Activated naive CD4-positive, alpha-beta T cell treated with anti-CD3 and anti-CD28 coated beads for 36 hours (primary cell): ENCODE data around the gene LAMTOR2. TPM values are rescaled to one million over a fixed set of nuclear protein-coding genes. Genes with fewer than 3 reads are reported as not detected.
"Not testable (repeated sequence)": the region's sequence is repeated elsewhere in the genome, so short reads cannot be mapped to it uniquely, and the experiment has no call there.

ENCODE experiments used
- CTCF ChIA-PET: fragments of 350-600 bp; sonication (Branson Sonifier 250); formaldehyde crosslinking; loops from one replicate; lab custom pipeline; 2021; ENCODE audit warnings: antibody characterized with exemption; lab: Charles Lee
- DNase-seq: peaks from one replicate; pipeline ENCODE4 v3.0.0-alpha.2; 2020
- H3K27ac Mint-ChIP-seq: one replicate; pipeline ENCODE4 v1.8.0; 2021; ENCODE audit warnings: mild to moderate bottlenecking, mixed read lengths
- H3K27me3 Mint-ChIP-seq: one replicate; pipeline ENCODE4 v1.8.0; 2021; ENCODE audit warnings: low read depth, mixed read lengths
- H3K36me3 Mint-ChIP-seq: one replicate; pipeline ENCODE4 v1.8.0; 2021; ENCODE audit warnings: low read depth, mixed read lengths
- H3K4me1 Mint-ChIP-seq: one replicate; pipeline ENCODE4 v1.8.0; 2021; ENCODE audit warnings: low read depth, mixed read lengths
- H3K4me3 Mint-ChIP-seq: one replicate; pipeline ENCODE4 v1.8.0; 2021; ENCODE audit warnings: mild to moderate bottlenecking, moderate library complexity, mixed read lengths
- H3K9me3 Mint-ChIP-seq: one replicate; pipeline ENCODE4 v1.8.0; 2021; ENCODE audit warnings: mixed read lengths
- intact Hi-C: fragments of 100-400 bp; cut with micrococcal nuclease; formaldehyde crosslinking; loops from one replicate; pipeline ENCODE4 v1.15.1; 2023
- total RNA-seq, 2 experiments: library from RNA; stranded (reverse); gene quantifications; one replicate each; pipeline ENCODE4 v1.2.3, GENCODE V29; 2021

The LAMTOR2 gene
- total RNA-seq, 2 experiments from 2014 or later, result 54.9 to 55.9 TPM

- no peak for DNase-seq
- Mint-ChIP-seq H3K27ac (no peak overlapping the region), H3K9me3 (no peaks in the 10 kb centered on the region), H3K4me3 (no peak overlapping the region), H3K4me1 (peaks cover 15% of the 10 kb centered on the region), H3K36me3 (peaks cover 6% of the 10 kb centered on the region), H3K27me3 (no peaks in the 10 kb centered on the region)
- CTCF ChIA-PET, result interaction anchor here (2.5 kb wide), 1 partner anchor 41 kb away, joined by 13 read pairs; no protein-coding TSS in a partner anchor
- intact Hi-C loops, result loop anchor here (5.0 kb wide), 1 partner anchor 312 kb away; the partner anchor contains the start of genes CCT3 and TSACC
Observed at GRCh38 chr1:156024801-156025200, 29.8 kb upstream of the LAMTOR2 start.

- Mint-ChIP-seq H3K27ac (no peak overlapping the region), H3K36me3 (no peaks in the 10 kb centered on the region), H3K4me3 (no peak overlapping the region), H3K4me1 (peaks cover 7% of the 10 kb centered on the region), H3K27me3 (no peaks in the 10 kb centered on the region), H3K9me3 (no peaks in the 10 kb centered on the region)
- DNase-seq, result peak; percentile 59
- intact Hi-C loops, result loop anchor here (1.0 kb wide), 1 partner anchor 40 kb away; no protein-coding TSS in a partner anchor
- CTCF ChIA-PET, result interaction anchor here (0.6 to 2.5 kb wide), 4 partner anchors 10 to 255 kb away, joined by 3 to 13 read pairs (median 4); no protein-coding TSS in a partner anchor
Observed at GRCh38 chr1:156025876-156026275, 28.7 kb upstream of the LAMTOR2 start.

- CTCF ChIA-PET, result interaction anchor here (1.2 to 2.5 kb wide), 2 partner anchors 33 to 39 kb away, joined by 4 to 13 read pairs; no protein-coding TSS in a partner anchor
- intact Hi-C loops, result loop anchor here (1.0 kb wide), 1 partner anchor 40 kb away; no protein-coding TSS in a partner anchor
- no peaks in the 10 kb centered on the region for H3K36me3 Mint-ChIP-seq
- no peaks in the 10 kb centered on the region for H3K9me3 Mint-ChIP-seq
- no peak for DNase-seq
- no peak overlapping the region for H3K4me3 Mint-ChIP-seq
- H3K27ac Mint-ChIP-seq, result no peak overlapping the region
- H3K27me3 Mint-ChIP-seq, result no peaks in the 10 kb centered on the region
- peaks cover 4% of the 10 kb centered on the region for H3K4me1 Mint-ChIP-seq
Observed at GRCh38 chr1:156026588-156026987, 28.0 kb upstream of the LAMTOR2 start.

- Mint-ChIP-seq H3K9me3 (no peaks in the 10 kb centered on the region), H3K4me3 (no peak overlapping the region), H3K4me1 (no peaks in the 10 kb centered on the region), H3K27me3 (no peaks in the 10 kb centered on the region), H3K27ac (no peak overlapping the region), H3K36me3 (peaks cover under 1% of the 10 kb centered on the region)
- CTCF ChIA-PET, result interaction anchor here (0.8 kb wide), 1 partner anchor 99 kb away, joined by 4 read pairs; no protein-coding TSS in a partner anchor
- DNase-seq, result no peak
- intact Hi-C loops, result no loop called here
Observed at GRCh38 chr1:156033011-156033410, 21.6 kb upstream of the LAMTOR2 start.

- H3K4me1 Mint-ChIP-seq, intact Hi-C loops, H3K27ac Mint-ChIP-seq, CTCF ChIA-PET, H3K27me3 Mint-ChIP-seq, H3K4me3 Mint-ChIP-seq, H3K36me3 Mint-ChIP-seq, DNase-seq, H3K9me3 Mint-ChIP-seq: not testable (repeated sequence)
Observed at GRCh38 chr1:156034991-156035390, 19.6 kb upstream of the LAMTOR2 start.

- no peaks in the 10 kb centered on the region for H3K9me3 Mint-ChIP-seq
- no peak overlapping the region for H3K4me3 Mint-ChIP-seq
- CTCF ChIA-PET, result no interaction called here
- no peak for DNase-seq
- intact Hi-C loops, result no loop called here
- H3K4me1 Mint-ChIP-seq, result no peaks in the 10 kb centered on the region
- no peak overlapping the region for H3K27ac Mint-ChIP-seq
- no peaks in the 10 kb centered on the region for H3K27me3 Mint-ChIP-seq
- H3K36me3 Mint-ChIP-seq, result peaks cover 21% of the 10 kb centered on the region
Observed at GRCh38 chr1:156042828-156043227, 11.8 kb upstream of the LAMTOR2 start.

- no peak for DNase-seq
- no peaks in the 10 kb centered on the region for H3K27me3 Mint-ChIP-seq
- intact Hi-C loops, result no loop called here
Observed at GRCh38 chr1:156045076-156045475, 9.5 kb upstream of the LAMTOR2 start.

GRCh38 chr1:156048663-156049258 lies 5.8 kb upstream of the LAMTOR2 start:
- Mint-ChIP-seq H3K4me1 (peaks cover 12% of the 10 kb centered on the region), H3K27me3 (no peaks in the 10 kb centered on the region), H3K4me3 (no peak overlapping the region), H3K36me3 (peaks cover 13% of the 10 kb centered on the region), H3K27ac (no peak overlapping the region), H3K9me3 (no peaks in the 10 kb centered on the region)
- CTCF ChIA-PET, result no interaction called here
- intact Hi-C loops, result no loop called here
- no peak for DNase-seq

More at GRCh38 chr1:156045076-156045475, 9.5 kb upstream of the LAMTOR2 start:
- Mint-ChIP-seq H3K36me3 (peaks cover 25% of the 10 kb centered on the region), H3K4me1 (no peaks in the 10 kb centered on the region), H3K4me3 (no peak overlapping the region), H3K9me3 (no peaks in the 10 kb centered on the region), H3K27ac (no peak overlapping the region)
- CTCF ChIA-PET, result interaction anchor here (0.8 to 1.3 kb wide), 2 partner anchors 37 to 71 kb away, joined by 3 to 4 read pairs; no protein-coding TSS in a partner anchor

GRCh38 chr1:156050376-156050775 lies 4.2 kb upstream of the LAMTOR2 start:
- H3K27ac Mint-ChIP-seq, result no peak overlapping the region
- H3K9me3 Mint-ChIP-seq, result no peaks in the 10 kb centered on the region
- intact Hi-C loops, result loop anchor here (10.0 kb wide), 1 partner anchor 416 kb away; no protein-coding TSS in a partner anchor
- H3K36me3 Mint-ChIP-seq, result peaks cover 9% of the 10 kb centered on the region
- H3K4me3 Mint-ChIP-seq, result no peak overlapping the region
- CTCF ChIA-PET, result interaction anchor here (1.3 kb wide), 1 partner anchor 16 kb away, joined by 4 read pairs; no protein-coding TSS in a partner anchor
- H3K4me1 Mint-ChIP-seq, result peaks cover 15% of the 10 kb centered on the region
- H3K27me3 Mint-ChIP-seq, result no peaks in the 10 kb centered on the region
- no peak for DNase-seq

- Mint-ChIP-seq H3K27ac (no peak overlapping the region), H3K27me3 (no peaks in the 10 kb centered on the region), H3K4me3 (no peak overlapping the region), H3K36me3 (peaks cover 8% of the 10 kb centered on the region), H3K4me1 (peaks cover 21% of the 10 kb centered on the region), H3K9me3 (no peaks in the 10 kb centered on the region)
- intact Hi-C loops, result loop anchor here (10.0 kb wide), 1 partner anchor 416 kb away; no protein-coding TSS in a partner anchor
- DNase-seq, result no peak
- CTCF ChIA-PET, result interaction anchor here (0.9 kb wide), 2 partner anchors 15 to 113 kb away, joined by 3 to 5 read pairs; no protein-coding TSS in a partner anchor
Observed at GRCh38 chr1:156051011-156051725, 3.4 kb upstream of the LAMTOR2 start.

- Mint-ChIP-seq H3K4me1 (peaks cover 24% of the 10 kb centered on the region), H3K27ac (peak overlapping the region; percentile 69), H3K36me3 (peaks cover 10% of the 10 kb centered on the region), H3K9me3 (no peaks in the 10 kb centered on the region), H3K27me3 (no peaks in the 10 kb centered on the region), H3K4me3 (peak overlapping the region; percentile 89)
- intact Hi-C loops, result loop anchor here (10.0 kb wide), 1 partner anchor 418 kb away; no protein-coding TSS in a partner anchor
- CTCF ChIA-PET, result interaction anchor here (0.5 to 1.3 kb wide), 6 partner anchors 14 to 520 kb away, joined by 3 to 5 read pairs (median 3); partner anchors contain the start of gene SYT11
- DNase-seq, result peak; percentile 76
Observed at GRCh38 chr1:156052862-156053767, 1.5 kb upstream of the LAMTOR2 start.
